ENCODE results near the gene SVOP. TPM values are rescaled to one million over a fixed set of nuclear protein-coding genes. Genes with fewer than 3 reads are reported as not detected.

Gene SVOP
- total RNA-seq, result not detected in 2 replicates

GRCh38 chr12:109020796-109021380 is at the start of gene SVOP:
Gene SVOP (minus strand): TSS chr12:109021068. CDS start chr12:109020868, 200 bp downstream.

GRCh38 chr12:109052414-109053323 is 31.8 kb upstream of the SVOP start, which contains the start of gene USP30:
Gene USP30 (plus strand): TSS chr12:109052576. CDS start chr12:109052679, 103 bp downstream.

GRCh38 chr12:108879615-108880254 is 141.1 kb downstream of the SVOP start, which contains the start of gene DAO:
Gene DAO (plus strand): TSS chr12:108880092. CDS start chr12:108885007, 4,915 bp downstream.

Other genes with a start within 250 kb of the SVOP start
- gene SSH1, start 163.5 kb downstream of the SVOP start, total RNA-seq, result 17.4 and 21.3 TPM in 2 replicates
- not detected in 2 replicates for gene DAO, start 141.0 kb downstream of the SVOP start, total RNA-seq
- gene USP30, start 31.5 kb upstream of the SVOP start, total RNA-seq, result 6.1 and 6.5 TPM in 2 replicates
- 5.9 and 6.1 TPM in 2 replicates for gene ALKBH2, start 72.4 kb upstream of the SVOP start, total RNA-seq
- gene UNG, start 76.5 kb upstream of the SVOP start, total RNA-seq, result 120 and 131 TPM in 2 replicates
- 1.1 and 3.1 TPM in 2 replicates for gene ACACB, start 95.5 kb upstream of the SVOP start, total RNA-seq

Data from mammary microvascular endothelial cell (primary cell).